K562 (cell line): ENCODE results near the gene IL15RA. TPM values are rescaled to one million over a fixed set of nuclear protein-coding genes. Genes with fewer than 3 reads are reported as not detected.
A peak's percentile ranks its signal among the peaks of the same experiment; 100 is the strongest.

Experiments used
- ARID2 ChIP-seq: fragments of 450-650 bp; IDR thresholded peaks from 2 replicates; pipeline ENCODE4 v1.6.1; 2017; ENCODE audit warnings: antibody characterized with exemption, mild to moderate bottlenecking
- BRF1 ChIP-seq: IDR thresholded peaks from 3 replicates; pipeline ENCODE4 v1.6.1; 2011; ENCODE audit warnings: borderline replicate concordance, mild to moderate bottlenecking; ENCODE audit not compliant: insufficient read length; ENCODE audit errors: extremely low read depth
- ELF2 ChIP-seq: fragments of 250-450 bp; sonication (Bioruptor Pico); IDR thresholded peaks from 2 replicates; pipeline ENCODE4 v1.5.0; 2021; ENCODE audit warnings: mild to moderate bottlenecking
- EP400 ChIP-seq: fragments of 450-650 bp; IDR thresholded peaks from 2 replicates; pipeline ENCODE4 v1.6.1; 2017; ENCODE audit warnings: antibody characterized with exemption, mild to moderate bottlenecking, moderate library complexity
- HDAC2 ChIP-seq: fragments of 450-650 bp; IDR thresholded peaks from 2 replicates; pipeline ENCODE4 v1.6.1; 2016; ENCODE audit warnings: mild to moderate bottlenecking
- HDAC3 ChIP-seq: fragments of 450-650 bp; IDR thresholded peaks from 2 replicates; pipeline ENCODE4 v1.6.1; 2018; ENCODE audit warnings: borderline replicate concordance, mild to moderate bottlenecking, moderate library complexity; ENCODE audit not compliant: partially characterized antibody
- NBN ChIP-seq: fragments of 450-650 bp; IDR thresholded peaks from 2 replicates; pipeline ENCODE4 v1.6.1; 2016; ENCODE audit warnings: low read depth, mild to moderate bottlenecking
- NUFIP1 ChIP-seq: fragments of 450-650 bp; IDR thresholded peaks from 2 replicates; pipeline ENCODE4 v1.6.1; 2018; ENCODE audit not compliant: partially characterized antibody
- RAD51 ChIP-seq: fragments of 450-650 bp; IDR thresholded peaks from 2 replicates; pipeline ENCODE4 v1.7.1; 2016; ENCODE audit warnings: low read depth, mild to moderate bottlenecking, borderline replicate concordance
- RBBP5 ChIP-seq: fragments of 200-600 bp; sonication (generic); IDR thresholded peaks from 2 replicates; pipeline ENCODE4 v1.6.1; 2012; ENCODE audit warnings: borderline replicate concordance, mild to moderate bottlenecking, low read length, control low read depth, inconsistent platforms; ENCODE audit not compliant: insufficient read depth, poor library complexity, severe bottlenecking
- SLC30A9 ChIP-seq: fragments of 250-450 bp; sonication (Bioruptor Pico); IDR thresholded peaks from 2 replicates; pipeline ENCODE4 v1.8.0; 2022; ENCODE audit warnings: mild to moderate bottlenecking, moderate library complexity
- ZNF197 ChIP-seq: fragments of 200-800 bp; sonication (Bioruptor generic); IDR thresholded peaks from 2 replicates; pipeline ENCODE4 v1.6.1; 2016; ENCODE audit warnings: low read depth, missing genetic modification characterization, missing compliant biosample characterization
- ZNF212 ChIP-seq: fragments of 450-650 bp; formaldehyde crosslinking; IDR thresholded peaks from 2 replicates; pipeline ENCODE4 v1.4.0; 2020; ENCODE audit warnings: mild to moderate bottlenecking
- ZNF583 ChIP-seq: fragments of 250-450 bp; sonication (Bioruptor Pico); IDR thresholded peaks from 2 replicates; pipeline ENCODE4 v1.4.0; 2020
- ZNF785 ChIP-seq: fragments of 250-450 bp; sonication (Bioruptor Pico); IDR thresholded peaks from 2 replicates; pipeline ENCODE4 v1.4.0; 2020; ENCODE audit warnings: mild to moderate bottlenecking
- polyA plus RNA-seq, 8 experiments: library from polyadenylated mRNA; depleted of rRNA in 4 of 8; stranded (reverse) in 5 of 8; unstranded in 3 of 8; fragments of >200 nt; fragmentation: Nextera tagmentation in 2 of 8; fragmentation: Illumina TruSeq in 1 of 8; extraction: Ambion mirVana in 2 of 8; extraction: Trizol in 1 of 8; gene quantifications; 2 replicates each; pipeline versions ENCODE4 v1.2.1 to v1.2.3, GENCODE V29; 2011 to 2014; ENCODE audit warnings: inconsistent platforms in 1 of 8, missing spikeins in 1 of 8
- total RNA-seq, 7 experiments: library from RNA; depleted of rRNA in 6 of 7; stranded (reverse); fragments of >200 nt in 6 of 7; fragmentation: Illumina TruSeq in 2 of 7; extraction: Trizol in 2 of 7; gene quantifications; 2 replicates each; pipeline versions ENCODE4 v1.2.1 to v1.2.3, GENCODE V29; 2011 to 2021; ENCODE audit warnings: low replicate concordance in 1 of 7
- TF ChIP-seq, protein P1 (sequence below), 2 experiments: fragments of 450-650 bp; formaldehyde crosslinking in 1 of 2; IDR thresholded peaks; 2 replicates each; pipeline versions ENCODE4 v1.4.0 to v1.6.1; 2014 to 2020; ENCODE audit warnings: mild to moderate bottlenecking in 2 of 2, borderline replicate concordance in 1 of 2, low read depth in 1 of 2
- TF ChIP-seq, protein P2 (sequence below), 2 experiments: fragments of 450-650 bp; conservative IDR thresholded peaks; 2 replicates each; pipeline ENCODE4 v1.6.1; 2017; ENCODE audit warnings: mild to moderate bottlenecking in 2 of 2, moderate library complexity in 2 of 2

The IL15RA gene
- total and polyA plus RNA-seq, 9 of the 15 experiments (the other 6 are each of a cell fraction or from before 2014, with no cell fraction given), result 1.2 to 11.7 (median 8.0) TPM

- TF ChIP-seq, protein P1, sequence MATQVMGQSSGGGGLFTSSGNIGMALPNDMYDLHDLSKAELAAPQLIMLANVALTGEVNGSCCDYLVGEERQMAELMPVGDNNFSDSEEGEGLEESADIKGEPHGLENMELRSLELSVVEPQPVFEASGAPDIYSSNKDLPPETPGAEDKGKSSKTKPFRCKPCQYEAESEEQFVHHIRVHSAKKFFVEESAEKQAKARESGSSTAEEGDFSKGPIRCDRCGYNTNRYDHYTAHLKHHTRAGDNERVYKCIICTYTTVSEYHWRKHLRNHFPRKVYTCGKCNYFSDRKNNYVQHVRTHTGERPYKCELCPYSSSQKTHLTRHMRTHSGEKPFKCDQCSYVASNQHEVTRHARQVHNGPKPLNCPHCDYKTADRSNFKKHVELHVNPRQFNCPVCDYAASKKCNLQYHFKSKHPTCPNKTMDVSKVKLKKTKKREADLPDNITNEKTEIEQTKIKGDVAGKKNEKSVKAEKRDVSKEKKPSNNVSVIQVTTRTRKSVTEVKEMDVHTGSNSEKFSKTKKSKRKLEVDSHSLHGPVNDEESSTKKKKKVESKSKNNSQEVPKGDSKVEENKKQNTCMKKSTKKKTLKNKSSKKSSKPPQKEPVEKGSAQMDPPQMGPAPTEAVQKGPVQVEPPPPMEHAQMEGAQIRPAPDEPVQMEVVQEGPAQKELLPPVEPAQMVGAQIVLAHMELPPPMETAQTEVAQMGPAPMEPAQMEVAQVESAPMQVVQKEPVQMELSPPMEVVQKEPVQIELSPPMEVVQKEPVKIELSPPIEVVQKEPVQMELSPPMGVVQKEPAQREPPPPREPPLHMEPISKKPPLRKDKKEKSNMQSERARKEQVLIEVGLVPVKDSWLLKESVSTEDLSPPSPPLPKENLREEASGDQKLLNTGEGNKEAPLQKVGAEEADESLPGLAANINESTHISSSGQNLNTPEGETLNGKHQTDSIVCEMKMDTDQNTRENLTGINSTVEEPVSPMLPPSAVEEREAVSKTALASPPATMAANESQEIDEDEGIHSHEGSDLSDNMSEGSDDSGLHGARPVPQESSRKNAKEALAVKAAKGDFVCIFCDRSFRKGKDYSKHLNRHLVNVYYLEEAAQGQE (IDR thresholded peaks at IDR 0.05; ENCODE audit: borderline replicate concordance), result peak; percentile 87
- TF ChIP-seq, protein P1 (CRISPR knock-in tag; IDR thresholded peaks at IDR 0.05; ENCODE audit: low read depth), result no peak
- no peak for TF ChIP-seq ZNF583 (CRISPR knock-in tag)
- TF ChIP-seq ZNF785 (CRISPR knock-in tag), result no peak
- no peak for TF ChIP-seq RAD51
- no peak for TF ChIP-seq ZNF212
- no peak for TF ChIP-seq ZNF197 (CRISPR knock-in tag)
- TF ChIP-seq, protein P2, sequence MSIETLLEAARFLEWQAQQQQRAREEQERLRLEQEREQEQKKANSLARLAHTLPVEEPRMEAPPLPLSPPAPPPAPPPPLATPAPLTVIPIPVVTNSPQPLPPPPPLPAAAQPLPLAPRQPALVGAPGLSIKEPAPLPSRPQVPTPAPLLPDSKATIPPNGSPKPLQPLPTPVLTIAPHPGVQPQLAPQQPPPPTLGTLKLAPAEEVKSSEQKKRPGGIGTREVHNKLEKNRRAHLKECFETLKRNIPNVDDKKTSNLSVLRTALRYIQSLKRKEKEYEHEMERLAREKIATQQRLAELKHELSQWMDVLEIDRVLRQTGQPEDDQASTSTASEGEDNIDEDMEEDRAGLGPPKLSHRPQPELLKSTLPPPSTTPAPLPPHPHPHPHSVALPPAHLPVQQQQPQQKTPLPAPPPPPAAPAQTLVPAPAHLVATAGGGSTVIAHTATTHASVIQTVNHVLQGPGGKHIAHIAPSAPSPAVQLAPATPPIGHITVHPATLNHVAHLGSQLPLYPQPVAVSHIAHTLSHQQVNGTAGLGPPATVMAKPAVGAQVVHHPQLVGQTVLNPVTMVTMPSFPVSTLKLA (conservative IDR thresholded peaks at IDR 0.05), result no peak
- no peak for TF ChIP-seq RBBP5
- TF ChIP-seq BRF1, result no peak
- TF ChIP-seq ARID2, result peak; percentile 71
- no peak for TF ChIP-seq SLC30A9 (CRISPR knock-in tag)
- TF ChIP-seq EP400, result no peak
- TF ChIP-seq ELF2, result no peak
- no peak for TF ChIP-seq NUFIP1
- TF ChIP-seq HDAC3, result no peak
- TF ChIP-seq HDAC2, result no peak
- no peak for TF ChIP-seq NBN
These were observed 28.2 kb downstream of the IL15RA start (continued) for GRCh38 chr10:5949009-5949759.
